IPS DF 19.7 (cell line): ENCODE data around the gene TMEM107.
"Not testable (repeated sequence)": the region's sequence is repeated elsewhere in the genome, so short reads cannot be mapped to it uniquely, and the experiment has no call there.

Experiments
- DNase-seq: peaks from one replicate; pipeline ENCODE4 v3.0.0-alpha.2; 2013; ENCODE audit warnings: low read depth, low spot score

TMEM107 gene

DNA sequence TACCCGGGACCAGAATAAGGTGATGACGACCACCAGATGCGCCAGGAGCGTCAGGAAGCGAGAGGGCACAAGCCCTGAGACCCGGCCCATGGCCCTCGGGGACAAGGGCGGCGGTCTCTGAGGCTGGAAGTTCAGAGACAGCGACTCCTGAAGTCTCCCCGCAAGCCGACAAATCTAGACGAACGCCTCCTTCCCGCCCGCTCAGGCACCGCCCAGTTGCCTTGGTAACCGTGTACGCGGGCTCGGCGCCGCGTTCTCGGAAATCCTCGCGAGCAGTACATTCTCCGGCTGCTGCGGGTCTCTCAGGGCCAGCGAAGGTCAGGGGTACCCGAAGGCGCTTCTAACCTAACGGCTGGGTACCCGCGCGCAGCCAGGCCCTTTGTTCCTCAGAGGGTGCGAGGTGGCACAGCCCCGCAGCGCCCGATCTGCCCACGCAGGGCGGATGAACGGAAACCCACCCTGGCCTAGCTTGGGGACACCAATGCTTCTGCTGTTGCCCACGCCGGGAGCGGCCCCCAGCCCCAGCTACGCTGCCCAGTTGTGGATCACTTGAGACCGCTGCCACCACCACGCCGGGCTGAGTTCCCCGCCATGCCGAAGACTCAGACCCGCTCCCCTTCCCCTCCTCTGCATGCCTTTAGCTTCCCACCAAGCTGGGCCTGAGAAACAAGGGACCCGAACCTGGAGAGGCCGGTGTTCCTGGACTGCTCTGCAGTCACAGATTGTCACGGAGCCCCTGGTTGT lies at the start of gene TMEM107:
TMEM107 (minus strand) TSS at position 184 of the 744 bp plus-strand sequence; CDS start at position 90, 94 bp downstream.
- no peak for DNase-seq

DNA sequence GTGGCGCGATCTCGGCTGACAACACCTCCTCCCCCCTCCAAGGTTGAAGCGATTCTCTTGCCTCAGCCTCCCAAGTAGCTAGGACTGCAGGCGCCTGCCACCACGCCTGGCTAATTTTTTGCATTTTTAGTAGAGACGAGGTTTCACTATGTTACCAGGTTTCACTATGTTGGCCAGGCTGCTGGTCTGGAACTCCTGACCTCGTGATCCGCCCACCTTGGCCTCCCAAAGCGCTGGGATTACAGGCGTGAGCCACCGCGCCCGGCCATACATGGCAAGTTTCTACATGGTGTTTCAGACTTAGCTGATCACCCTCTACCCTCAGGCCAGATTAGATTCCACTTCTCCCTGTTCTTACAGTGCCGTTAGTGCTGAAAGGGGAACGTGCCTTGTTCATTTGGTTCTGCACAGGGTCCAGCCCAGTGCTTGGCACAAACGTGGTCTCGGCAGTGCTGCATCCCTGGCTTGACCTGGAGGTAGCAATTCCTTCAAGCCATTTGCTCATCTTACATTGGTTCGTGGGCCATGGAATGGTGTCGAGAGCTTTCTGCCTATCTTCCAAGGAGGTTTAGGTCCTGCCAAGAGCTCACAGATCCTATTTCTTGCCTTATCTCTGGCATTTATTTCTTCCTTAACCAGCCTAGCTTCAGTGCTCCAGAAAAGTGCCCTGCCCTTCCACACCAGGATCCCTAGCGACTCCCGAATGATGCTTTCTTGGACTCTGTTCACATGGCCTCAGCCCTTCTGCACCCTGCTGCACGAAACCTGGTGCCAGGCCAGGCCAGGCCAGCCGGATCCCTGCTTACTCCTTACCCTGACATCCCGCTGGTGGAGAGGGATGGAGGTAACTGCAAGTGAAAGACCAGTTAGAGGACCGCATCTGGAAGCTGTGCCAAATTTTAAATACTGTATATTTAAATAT lies 49.0 kb upstream of the TMEM107 start:
- DNase-seq: no peak

DNA sequence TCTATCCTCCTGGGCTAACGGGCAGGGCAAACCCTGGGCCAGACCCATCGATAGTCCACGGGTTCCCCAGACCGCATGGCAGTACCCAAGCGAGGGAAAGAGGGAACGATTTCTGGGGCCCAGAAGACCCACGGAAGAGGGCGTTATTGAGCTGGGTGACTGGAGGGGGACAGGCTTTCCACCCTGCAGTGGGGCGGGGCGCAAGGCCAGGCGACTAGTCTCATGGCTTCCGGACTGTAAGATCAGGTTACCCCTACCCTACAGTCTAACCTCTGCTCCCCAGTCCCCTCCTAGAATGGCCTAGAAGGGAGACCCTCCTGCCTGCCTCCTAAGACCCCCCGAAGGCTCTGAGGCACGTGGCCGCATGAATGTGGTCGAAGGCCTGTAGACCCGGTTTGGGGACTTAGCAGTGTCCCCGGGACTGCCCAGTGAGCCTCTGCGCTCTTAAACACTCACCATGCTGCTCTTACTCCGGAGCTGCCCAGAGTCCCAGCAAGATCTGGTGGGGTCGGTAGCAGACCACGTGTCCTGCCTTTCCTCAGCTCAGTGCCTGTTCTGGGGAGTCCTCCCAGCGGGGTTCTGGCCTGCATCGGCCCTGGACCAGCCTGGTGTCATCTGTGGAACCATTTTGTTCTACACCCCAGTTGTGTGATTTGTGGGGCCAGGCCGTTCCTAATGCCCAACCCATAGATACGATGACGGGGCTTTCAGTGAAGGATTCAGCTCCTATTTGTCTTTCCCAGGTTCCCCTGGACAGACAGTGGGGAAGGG lies 47.4 kb upstream of the TMEM107 start:
- no peak for DNase-seq

DNA sequence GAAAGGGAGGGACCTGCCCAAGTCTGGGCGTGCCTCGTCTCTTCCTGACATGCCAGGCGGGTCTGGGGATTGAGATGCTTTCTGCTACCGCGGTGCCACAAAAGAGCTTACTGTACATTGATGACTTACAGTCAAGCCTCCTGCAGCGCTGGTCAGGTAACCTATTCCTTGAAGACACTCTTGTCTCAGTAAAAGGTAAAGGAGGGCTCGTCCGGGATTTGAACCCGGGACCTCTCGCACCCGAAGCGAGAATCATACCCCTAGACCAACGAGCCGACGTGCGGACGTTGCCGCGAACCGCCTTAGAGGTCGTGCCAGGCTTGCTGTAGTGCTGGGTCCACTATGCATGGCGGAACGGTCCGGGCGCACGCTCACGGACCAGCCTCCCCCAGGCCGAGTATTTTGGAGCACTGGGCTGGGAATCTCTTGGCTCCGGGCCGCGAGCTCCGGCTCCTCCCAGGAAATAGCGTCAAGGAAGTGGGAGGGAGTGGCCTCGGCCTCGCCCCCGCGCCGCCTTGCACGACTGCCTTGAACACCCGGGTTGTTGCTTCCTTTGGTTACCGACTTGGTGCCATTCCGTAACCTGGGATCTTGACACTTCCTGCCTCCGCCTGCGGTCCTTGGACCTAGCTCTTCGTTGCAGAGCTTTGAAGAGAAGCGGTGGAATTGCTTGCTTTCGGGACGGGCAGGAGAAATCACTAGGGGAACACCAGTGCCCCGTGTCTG lies 46.6 kb upstream of the TMEM107 start:
- DNase-seq: no peak

DNA sequence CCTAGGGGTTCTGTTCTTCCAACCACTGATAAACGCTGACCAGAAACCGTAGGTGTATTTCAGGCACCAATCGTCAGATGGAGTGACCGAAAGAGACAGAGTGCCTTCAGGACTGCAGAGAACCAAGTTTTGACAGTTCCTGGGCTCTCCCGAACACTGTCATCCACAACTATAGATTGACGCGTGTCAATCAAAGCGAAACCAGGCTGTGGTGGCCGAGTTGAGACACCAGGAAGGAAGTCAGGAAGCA lies 46.1 kb upstream of the TMEM107 start:
- DNase-seq: no peak

DNA sequence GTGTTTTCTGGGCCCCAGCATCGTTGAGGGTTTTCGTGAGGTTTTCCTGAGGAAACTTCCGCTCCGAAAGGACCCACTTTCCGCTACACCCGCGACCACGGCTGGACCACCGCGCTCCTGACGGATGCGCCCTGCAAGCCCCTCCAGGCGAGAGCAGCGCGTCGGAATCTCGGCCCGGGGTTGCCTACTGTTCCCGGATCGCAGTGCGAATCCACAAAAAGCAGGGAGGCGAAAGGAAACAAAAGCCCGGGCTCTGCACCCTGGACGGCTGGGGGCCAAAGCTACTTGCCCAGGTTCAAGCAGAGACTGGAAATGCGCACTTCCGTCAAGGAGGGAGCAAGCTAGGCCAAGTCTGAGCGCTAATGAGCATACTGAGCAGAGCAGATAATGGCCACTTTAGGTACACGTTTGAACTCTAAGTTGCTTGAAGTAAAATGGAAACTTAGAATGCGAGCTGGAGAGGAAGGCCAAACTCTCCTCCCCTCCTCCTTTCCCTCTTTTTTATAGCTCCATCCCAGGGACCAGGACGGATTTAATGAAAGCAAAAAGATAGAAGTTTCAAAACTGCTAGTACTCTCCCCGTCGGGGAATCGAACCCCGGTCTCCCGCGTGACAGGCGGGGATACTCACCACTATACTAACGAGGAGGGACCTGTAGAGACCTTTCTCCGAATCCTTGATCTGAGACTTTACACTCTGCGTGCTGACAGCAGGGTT lies 45.6 kb upstream of the TMEM107 start:
- no peak for DNase-seq

DNA sequence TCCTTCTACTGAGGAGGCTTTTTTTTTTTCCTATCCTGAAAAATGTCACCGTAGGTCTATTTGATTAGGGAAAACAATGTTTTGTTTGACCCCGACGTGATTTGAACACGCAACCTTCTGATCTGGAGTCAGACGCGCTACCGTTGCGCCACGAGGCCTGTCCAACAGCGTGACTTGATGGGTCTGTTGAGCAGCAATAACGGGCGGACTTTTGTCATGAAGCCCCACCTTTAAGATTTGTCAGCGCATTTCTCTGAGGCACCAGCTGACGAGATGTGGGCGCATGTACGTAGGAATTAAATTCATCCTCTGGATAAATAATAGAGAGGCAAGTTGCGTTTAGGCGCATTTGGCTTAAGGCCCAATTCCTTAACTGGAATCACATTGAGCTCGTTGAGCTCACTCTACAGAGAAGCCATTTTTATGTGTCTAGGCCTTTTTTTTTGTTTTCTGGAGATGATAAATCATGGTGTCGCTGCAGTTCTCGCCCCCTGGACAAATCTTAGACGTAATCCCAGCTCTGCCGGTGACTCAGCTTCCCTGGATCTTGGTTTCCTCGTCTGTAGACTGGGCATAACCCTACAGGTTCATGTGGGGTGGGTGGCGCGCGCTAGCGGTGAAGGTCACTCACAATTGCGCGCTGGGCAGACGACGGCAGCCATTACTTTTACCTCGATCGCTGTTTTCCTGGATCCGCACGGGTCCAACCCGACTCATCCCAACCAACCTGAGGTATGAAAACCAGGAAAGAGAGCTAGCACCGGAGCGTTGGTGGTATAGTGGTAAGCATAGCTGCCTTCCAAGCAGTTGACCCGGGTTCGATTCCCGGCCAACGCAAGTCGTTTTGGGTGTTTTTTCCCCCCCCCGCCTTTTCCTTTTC lies 44.8 kb upstream of the TMEM107 start:
- no peak for DNase-seq

DNA sequence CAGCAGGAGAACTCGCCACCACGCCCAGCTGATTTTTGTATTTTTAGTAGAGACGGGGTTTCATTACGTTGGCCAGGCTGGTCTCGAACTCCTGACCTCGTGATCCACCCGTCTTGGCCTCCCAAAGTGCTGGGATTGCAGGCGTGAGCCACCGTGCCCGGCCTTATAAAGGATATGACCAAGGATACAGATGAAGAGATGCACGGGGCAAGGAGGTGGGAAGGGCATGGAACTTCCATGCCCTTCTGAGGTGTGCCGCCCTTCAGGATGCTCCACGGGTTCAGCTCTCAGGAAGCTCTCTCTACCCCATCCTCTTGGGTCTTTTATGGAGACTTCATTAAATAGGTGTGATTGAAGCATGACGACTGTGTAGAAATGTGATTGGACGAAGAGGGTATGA lies 37.8 kb upstream of the TMEM107 start:
- DNase-seq: not testable (repeated sequence)

DNA sequence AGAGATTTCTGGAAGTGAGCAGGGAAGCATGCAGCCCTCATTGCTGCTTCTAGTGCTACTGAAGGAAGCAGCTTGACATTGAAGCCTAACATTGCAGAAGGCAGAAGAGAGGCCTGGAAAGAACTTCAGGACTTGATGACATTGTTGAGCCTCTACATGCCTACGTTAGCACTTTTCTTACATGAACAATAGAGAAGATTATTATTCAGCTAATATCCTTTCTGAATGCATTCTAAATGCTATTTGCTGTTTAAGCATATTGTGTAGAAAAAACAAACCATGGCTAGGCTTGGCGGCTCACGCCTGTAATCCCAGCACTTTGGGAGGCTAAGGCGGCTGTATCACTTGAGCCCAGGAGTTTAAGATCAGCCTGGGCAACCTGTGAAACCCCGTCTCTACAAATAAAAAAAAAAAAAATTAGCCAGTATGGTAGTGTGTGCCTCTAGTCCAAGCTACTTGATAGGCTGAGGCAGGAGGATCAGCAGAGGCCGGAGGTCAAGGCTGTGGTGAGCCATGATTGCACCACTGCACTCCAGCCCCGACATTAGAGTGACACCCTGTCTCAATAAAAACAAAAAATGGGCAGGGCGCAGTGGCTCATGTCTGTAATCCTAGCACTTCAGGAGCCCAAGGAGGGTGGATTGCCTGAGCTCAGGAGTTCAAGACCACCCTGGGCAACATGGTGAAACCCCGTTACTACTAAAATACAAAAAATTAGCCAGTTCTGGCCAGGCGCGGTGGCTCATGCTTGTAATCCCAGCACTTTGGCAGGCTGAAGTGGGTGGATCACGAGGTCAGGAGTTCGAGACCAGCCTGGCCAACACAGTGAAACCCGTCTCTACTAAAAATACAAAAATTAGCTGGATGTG lies 36.4 kb upstream of the TMEM107 start:
- no peak for DNase-seq

DNA sequence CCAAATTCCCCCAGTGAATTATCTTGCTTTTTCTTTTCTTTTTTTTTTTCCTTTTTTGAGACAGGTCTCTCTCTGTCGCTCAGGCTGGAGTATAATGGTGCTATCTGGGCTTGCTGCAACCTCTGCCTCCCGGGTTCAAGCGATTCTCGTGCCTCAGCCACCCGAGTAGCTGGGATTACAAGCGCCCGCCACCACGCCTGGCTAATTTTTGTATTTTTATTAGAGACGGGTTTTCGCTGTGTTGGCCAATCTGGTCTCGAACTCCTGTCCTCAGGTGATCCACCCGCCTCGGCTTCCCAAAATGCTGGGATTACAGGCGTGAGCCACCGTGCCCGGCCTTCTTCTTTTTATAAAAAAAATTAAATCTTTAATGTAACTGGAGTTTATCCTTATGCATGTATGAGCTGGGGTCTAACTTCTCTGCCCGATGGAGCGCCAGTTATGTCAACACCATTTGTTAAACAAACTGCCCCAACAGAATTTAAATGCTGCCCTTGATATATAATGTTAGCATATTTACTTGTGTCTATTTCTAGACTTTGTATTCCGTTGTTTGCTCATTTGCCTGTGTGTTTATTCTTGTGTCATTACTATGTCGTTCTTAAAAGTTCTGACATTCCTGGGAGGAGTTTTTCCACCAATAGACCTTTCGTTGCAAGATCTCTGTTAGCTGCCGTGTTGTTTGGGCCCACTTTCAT lies 34.7 kb upstream of the TMEM107 start:
- DNase-seq: no peak

DNA sequence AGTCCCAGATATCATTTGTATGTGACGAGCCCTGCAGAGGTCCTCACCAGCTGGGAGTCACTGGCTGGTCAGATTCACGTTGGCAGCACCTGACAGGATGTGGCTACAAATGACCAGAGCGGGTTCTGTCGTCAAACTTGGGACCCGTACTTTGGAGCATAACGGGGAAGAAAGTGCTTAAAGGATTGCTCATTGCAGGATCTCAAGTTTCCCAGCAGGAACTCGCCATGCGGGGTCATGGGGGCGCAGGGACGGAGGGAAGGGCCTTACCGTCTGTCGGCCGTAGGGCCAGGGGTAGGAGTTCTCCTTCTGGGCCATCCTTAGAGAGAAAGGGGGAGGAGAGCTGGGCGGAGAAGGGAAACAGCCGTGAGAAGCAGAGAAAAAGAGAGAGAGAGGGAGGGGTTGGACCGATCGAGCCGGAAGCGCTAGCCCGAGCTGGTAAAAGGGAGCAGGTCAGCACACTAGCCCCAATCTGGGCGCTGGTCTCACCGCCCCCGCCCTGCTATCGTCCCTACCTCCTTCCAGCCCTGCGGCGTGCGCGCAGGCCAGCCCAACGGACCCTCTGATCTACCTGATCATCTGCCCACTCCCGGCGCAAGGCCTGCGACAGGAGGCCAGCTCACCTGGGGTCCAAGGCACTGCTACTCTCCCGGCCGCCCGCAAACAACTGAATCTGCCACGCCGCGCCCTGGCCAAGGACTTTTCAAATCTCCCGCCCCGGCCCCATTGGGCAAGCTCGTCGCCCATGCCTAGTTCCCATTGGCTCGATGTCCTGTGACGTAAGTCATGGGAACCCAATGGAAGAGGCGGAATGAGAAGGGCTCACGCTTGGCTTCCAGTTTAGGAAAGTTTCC lies 34.0 kb upstream of the TMEM107 start, which contains the start of gene AURKB:
AURKB (minus strand) TSS at position 669 of the 854 bp plus-strand sequence; CDS start at position 318, 351 bp downstream.
- DNase-seq: no peak

DNA sequence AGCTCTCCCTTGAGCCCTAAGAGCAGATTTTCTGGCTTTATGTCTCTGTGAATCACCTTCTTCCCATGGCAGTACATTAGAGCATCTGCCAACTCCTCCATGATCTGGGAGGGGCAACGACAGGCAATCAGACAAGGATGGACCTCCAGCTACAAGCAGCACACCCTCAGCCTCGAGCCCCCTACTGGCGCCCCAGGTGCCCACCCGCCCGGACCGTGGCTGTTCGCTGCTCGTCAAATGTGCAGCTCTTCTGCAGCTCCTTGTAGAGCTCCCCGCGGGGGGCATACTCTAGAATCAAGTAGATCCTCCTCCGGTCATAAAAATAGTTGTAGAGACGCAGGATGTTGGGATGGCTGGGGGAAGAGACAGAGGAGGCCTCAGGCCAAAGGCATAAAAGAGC lies 30.4 kb upstream of the TMEM107 start:
- DNase-seq: no peak

DNA sequence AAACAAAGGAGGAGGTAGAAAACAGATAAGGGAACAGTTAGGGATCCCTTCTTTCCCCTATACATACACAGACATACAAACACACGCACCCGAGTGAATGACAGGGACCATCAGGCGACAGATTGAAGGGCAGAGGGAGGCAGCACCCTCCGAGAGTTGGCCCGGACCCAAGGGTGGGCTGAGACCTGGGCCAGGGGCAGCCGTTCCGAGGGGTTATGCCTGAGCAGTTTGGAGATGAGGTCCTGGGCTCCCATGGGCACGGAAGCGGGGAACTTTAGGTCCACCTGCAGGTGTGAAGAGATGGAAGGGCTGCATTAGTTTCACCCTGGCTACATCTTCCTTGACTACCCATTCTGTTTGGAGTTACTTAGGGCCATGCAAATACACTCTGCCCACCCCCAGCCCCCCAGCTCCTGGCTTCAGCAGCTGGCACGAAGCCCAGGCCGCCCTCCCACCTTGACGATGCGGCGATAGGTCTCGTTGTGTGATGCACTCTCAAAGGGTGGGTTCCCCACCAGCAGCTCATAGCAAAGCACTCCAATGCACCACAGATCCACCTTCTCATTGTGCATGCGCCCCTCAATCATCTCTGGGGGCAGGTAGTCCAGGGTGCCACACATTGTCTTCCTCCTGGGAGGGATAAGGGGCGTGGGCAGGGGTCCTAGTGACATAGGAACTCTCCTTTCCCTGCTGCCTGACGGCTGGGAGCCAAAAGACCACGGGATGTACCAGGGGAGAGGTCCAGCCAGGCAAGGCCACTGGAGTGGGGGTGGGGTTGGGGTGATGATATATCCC lies 28.8 kb upstream of the TMEM107 start:
- no peak for DNase-seq

DNA sequence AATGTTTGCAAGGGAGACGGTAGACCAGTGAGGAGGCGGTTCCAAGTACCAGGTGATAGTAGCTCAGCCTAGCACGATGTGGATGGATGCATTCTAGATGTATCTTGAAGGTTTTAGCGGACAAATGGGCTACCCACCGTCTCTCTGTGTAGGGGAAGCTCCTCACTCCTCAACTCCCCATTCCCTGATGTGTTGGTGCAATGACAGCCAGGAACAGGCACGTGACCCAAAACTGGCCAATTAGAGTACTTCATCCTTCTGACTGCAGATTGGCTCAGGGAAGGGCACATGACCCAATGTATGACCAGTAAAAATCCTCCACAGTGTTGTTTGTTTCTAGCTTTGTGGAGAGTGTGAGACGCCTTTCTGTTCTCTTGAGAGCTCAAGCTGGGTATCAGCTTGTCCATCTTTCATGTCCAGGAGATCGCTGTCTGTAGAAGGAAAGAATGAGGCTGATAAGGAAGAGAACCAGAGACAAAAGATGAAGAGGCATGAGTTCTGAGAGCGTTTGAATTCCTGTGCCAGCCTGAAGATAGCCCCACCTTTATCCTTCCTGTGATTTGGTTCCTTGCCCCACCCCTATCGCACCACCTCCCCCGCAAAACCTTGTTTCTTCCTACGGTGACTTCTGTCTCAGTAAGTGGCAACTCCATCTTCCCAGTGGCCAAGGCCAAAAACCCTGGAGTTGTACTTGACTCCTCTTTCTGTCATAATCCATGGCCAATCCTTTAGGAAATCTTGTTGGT lies 16.1 kb upstream of the TMEM107 start:
- DNase-seq: no peak

DNA sequence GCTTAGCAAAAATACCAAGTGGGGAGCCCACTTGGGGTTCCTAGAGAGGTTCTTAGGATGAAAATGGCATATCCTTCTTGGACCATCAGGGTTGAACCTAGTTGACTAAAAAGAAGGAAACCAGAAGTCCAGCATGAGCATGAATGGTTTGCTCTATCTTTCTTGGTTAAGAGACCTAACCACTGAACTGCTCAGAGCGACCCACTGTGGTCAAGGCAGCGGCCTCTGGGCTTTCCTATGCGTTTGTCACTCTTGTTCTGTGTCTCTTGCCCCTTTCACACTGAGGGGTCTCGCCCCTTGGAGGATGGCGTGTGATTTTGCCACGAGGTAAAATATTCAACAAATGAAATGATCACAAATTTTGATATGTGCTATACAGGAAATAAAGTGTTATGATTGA lies 14.3 kb upstream of the TMEM107 start:
- no peak for DNase-seq
